Neutrophil (primary cell): ENCODE data around the gene KCNQ1.

Experiments used
- H3K27ac ChIP-seq: fragments of 200-600 bp; sonication (generic); 2 replicates; pipeline ENCODE4 v1.5.1; 2016; ENCODE audit warnings: mild to moderate bottlenecking, moderate library complexity
- H3K27me3 ChIP-seq: fragments of 200-600 bp; sonication (generic); 2 replicates; pipeline ENCODE4 v1.6.0; 2016; ENCODE audit warnings: mild to moderate bottlenecking
- H3K36me3 ChIP-seq: fragments of 200-600 bp; sonication (generic); 2 replicates; pipeline ENCODE4 v1.5.1; 2017
- H3K4me1 ChIP-seq, 2 experiments: fragments of 200-600 bp in 1 of 2; sonication (generic) in 1 of 2; 1 replicate in 1 of 2; 2 replicates in 1 of 2; pipeline versions ENCODE4 v1.5.1 to v1.6.1; 2013 to 2016; ENCODE audit warnings: low read depth in 1 of 2, low read length in 1 of 2, mild to moderate bottlenecking in 1 of 2, moderate library complexity in 1 of 2; ENCODE audit not compliant: control insufficient read depth in 1 of 2, insufficient read depth in 1 of 2
- H3K4me3 ChIP-seq, 2 experiments: fragments of 200-600 bp in 1 of 2; sonication (generic) in 1 of 2; 1 replicate in 1 of 2; 2 replicates in 1 of 2; pipeline ENCODE4 v1.5.1; 2013 to 2016; ENCODE audit warnings: low read depth in 1 of 2, low read length in 1 of 2, mild to moderate bottlenecking in 1 of 2, moderate library complexity in 1 of 2
- H3K9me3 ChIP-seq: fragments of 200-600 bp; sonication (generic); 2 replicates; pipeline ENCODE4 v1.5.1; 2016
- TF ChIP-seq, protein P1 (sequence below): fragments of 200-600 bp; sonication (generic); IDR thresholded peaks from 2 replicates; pipeline ENCODE4 v1.5.1; 2016; ENCODE audit warnings: antibody characterized with exemption

The KCNQ1 gene

DNA sequence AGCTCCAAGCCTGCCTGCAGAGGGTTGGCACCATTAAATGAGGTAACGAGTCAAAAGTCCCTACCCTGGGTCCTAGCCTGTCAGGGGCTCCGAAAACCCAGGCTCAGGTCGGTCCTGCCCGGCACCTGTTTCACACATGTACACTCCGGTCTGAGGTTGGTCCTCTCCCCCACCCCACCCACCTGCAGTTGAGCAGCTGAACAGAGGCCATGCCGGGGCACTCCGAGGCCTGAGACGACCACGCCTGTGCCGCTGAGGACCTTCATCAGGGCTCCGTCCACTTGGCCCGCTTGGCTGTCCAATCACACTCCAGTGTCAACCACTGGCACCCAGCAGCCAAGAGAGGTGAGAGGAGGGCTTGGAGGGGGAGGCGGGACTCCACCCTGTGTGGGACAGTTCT, 42.7 kb upstream of the KCNQ1 start:
- Histone ChIP-seq H3K27ac (no peak overlapping the region), H3K4me1 (peaks cover 21 to 25% of the 10 kb centered on the region in 2 experiments), H3K9me3 (no peaks in the 10 kb centered on the region), H3K4me3 (peak overlapping the region in 1 of 2 experiments; percentile 92), H3K27me3 (no peaks in the 10 kb centered on the region), H3K36me3 (peaks cover 31% of the 10 kb centered on the region)
- TF ChIP-seq, protein P1, sequence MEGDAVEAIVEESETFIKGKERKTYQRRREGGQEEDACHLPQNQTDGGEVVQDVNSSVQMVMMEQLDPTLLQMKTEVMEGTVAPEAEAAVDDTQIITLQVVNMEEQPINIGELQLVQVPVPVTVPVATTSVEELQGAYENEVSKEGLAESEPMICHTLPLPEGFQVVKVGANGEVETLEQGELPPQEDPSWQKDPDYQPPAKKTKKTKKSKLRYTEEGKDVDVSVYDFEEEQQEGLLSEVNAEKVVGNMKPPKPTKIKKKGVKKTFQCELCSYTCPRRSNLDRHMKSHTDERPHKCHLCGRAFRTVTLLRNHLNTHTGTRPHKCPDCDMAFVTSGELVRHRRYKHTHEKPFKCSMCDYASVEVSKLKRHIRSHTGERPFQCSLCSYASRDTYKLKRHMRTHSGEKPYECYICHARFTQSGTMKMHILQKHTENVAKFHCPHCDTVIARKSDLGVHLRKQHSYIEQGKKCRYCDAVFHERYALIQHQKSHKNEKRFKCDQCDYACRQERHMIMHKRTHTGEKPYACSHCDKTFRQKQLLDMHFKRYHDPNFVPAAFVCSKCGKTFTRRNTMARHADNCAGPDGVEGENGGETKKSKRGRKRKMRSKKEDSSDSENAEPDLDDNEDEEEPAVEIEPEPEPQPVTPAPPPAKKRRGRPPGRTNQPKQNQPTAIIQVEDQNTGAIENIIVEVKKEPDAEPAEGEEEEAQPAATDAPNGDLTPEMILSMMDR: no peak

DNA sequence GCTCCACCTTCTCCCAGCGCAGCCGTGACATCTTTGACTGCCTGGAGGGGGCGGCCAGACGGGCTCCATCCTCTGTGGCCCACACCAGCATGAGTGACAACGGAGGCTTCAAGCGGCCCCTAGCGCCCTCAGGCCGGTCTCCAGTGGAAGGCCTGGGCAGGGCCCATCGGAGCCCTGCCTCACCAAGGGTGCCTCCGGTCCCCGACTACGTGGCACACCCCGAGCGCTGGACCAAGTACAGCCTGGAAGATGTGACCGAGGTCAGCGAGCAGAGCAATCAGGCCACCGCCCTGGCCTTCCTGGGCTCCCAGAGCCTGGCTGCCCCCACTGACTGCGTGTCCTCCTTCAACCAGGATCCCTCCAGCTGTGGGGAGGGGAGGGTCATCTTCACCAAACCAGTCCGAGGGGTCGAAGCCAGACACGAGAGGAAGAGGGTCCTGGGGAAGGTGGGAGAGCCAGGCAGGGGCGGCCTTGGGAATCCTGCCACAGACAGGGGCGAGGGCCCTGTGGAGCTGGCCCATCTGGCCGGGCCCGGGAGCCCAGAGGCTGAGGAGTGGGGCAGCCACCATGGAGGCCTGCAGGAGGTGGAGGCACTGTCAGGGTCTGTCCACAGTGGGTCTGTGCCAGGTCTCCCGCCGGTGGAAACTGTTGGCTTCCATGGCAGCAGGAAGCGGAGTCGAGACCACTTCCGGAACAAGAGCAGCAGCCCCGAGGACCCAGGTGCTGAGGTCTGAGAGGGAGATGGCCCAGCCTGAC, 41.7 kb upstream of the KCNQ1 start:
- Histone ChIP-seq H3K4me1 (peaks cover 21 to 25% of the 10 kb centered on the region in 2 experiments), H3K36me3 (peaks cover 31% of the 10 kb centered on the region), H3K27ac (no peak overlapping the region), H3K9me3 (no peaks in the 10 kb centered on the region), H3K4me3 (no peak overlapping the region), H3K27me3 (no peaks in the 10 kb centered on the region)
- TF ChIP-seq, protein P1: no peak

DNA sequence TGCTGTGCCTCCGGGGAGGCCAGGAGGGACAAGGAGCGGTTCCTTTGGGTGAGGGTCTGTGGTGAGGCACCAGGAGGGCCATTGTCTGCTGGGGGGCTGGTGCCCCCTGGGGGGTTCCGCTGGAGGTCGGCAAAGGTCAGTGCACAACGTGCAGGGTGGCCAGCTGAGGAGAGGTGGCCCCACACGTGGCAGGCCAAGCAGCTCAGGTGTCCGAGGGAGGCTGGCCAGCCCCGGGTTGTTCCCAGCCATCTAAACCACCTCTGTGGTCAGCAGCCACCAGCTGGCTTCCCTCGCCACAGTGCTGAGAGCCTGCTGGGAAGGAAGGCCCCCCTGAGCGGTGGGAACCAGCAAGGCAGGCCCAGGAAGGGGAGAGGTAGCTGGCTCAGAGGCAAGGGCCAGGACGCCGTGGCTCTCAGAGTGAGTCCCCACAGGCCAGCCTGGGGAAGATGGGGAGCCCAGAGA, 40.0 kb upstream of the KCNQ1 start:
- no peak overlapping the region for H3K4me3 ChIP-seq

DNA sequence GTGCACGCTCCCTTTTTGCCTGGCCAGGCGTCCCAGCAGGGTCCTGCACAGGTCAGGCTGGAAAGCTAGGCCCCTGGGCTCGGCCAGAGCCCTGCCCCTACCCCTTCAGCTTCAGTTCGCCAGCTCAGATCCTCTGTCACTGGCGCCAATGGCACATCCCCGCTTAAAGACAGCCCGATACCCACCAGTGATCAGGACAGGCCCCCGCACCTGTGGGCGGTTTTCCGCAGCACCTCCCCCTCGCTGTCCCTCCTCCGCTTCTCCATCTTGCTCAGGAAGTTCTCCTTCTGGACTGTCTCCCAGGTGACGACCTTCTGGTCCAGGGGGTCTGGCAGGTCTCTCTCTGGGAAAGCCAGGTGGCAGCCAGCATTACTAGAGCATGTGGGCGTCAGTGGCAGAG, 38.4 kb upstream of the KCNQ1 start:
- Histone ChIP-seq H3K27me3 (no peaks in the 10 kb centered on the region), H3K36me3 (peaks cover 31% of the 10 kb centered on the region), H3K27ac (no peak overlapping the region), H3K9me3 (no peaks in the 10 kb centered on the region), H3K4me3 (no peak overlapping the region), H3K4me1 (peaks cover 5 to 7% of the 10 kb centered on the region in 2 experiments)
- TF ChIP-seq, protein P1: no peak

More for the DNA sequence above, 40.0 kb upstream of the KCNQ1 start:
- no peaks in the 10 kb centered on the region for H3K27me3 ChIP-seq
- H3K27ac ChIP-seq: no peak overlapping the region
- peaks cover 15 to 16% of the 10 kb centered on the region in 2 experiments for H3K4me1 ChIP-seq
- H3K36me3 ChIP-seq: peaks cover 31% of the 10 kb centered on the region
- no peaks in the 10 kb centered on the region for H3K9me3 ChIP-seq
- TF ChIP-seq, protein P1: no peak

DNA sequence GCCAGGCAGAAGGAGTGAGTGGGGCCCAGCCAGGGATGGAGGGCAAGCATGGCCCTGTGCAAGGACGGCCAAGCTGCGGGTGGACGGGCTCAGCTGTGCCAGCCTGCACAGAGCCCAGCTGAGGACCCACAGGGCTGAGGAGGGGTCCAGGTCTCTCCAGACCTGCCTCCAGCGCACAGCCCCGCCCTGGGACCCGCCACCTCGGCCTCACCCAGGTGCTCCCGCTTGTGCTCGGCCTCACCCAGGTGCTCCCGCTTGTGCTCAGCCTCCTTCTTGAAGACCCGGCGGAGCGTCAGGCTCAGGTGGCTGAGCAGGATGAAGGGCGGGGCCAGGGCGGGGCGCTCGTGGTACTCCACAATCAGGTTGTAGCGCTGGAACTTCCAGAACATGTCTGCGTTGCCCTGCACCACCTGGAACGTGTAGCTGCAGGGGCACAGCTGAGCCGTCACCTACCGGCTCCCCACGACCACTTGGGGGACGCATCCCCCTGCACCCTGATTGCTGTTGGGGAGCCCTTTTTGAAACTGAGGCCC, 37.9 kb upstream of the KCNQ1 start:
- Histone ChIP-seq H3K36me3 (peaks cover 28% of the 10 kb centered on the region), H3K4me3 (no peak overlapping the region), H3K9me3 (no peaks in the 10 kb centered on the region), H3K27ac (no peak overlapping the region), H3K4me1 (peaks cover under 1 to 2% of the 10 kb centered on the region in 2 experiments), H3K27me3 (no peaks in the 10 kb centered on the region)
- TF ChIP-seq, protein P1: no peak
